HG02938 (cell line): ENCODE measurements around the gene GPR183.

ENCODE experiments used
- ATAC-seq: cut with Tn5 transposase; IDR thresholded peaks from one replicate; pipeline ENCODE4 v1.9.1; 2021; ENCODE audit warnings: mild to moderate bottlenecking, moderate library complexity; ENCODE audit not compliant: unreplicated experiment

The GPR183 gene

GRCh38 chr13:99313501-99313900 is 6.3 kb upstream of the GPR183 start:
- no peak for ATAC-seq

DNA sequence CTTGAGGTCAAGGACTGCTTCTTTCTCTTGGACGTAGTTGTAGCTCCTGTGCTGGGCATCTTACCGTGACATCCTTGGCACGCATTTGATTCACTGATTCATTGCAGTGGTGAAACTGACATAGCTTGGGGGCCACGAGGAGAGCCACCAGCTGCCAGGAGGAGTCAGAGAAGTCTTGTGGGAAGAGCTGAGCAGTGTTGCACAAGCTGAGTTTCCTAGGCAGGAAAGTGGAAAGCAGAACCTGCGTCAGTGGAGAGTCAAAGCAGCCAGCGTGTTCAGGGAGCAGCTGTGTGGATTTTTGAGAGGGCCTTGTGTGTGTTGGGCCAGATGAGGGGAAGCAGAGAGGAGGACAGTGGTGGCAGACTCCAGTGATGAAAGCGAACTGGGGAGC is 5.3 kb upstream of the GPR183 start:
- ATAC-seq = no peak

DNA sequence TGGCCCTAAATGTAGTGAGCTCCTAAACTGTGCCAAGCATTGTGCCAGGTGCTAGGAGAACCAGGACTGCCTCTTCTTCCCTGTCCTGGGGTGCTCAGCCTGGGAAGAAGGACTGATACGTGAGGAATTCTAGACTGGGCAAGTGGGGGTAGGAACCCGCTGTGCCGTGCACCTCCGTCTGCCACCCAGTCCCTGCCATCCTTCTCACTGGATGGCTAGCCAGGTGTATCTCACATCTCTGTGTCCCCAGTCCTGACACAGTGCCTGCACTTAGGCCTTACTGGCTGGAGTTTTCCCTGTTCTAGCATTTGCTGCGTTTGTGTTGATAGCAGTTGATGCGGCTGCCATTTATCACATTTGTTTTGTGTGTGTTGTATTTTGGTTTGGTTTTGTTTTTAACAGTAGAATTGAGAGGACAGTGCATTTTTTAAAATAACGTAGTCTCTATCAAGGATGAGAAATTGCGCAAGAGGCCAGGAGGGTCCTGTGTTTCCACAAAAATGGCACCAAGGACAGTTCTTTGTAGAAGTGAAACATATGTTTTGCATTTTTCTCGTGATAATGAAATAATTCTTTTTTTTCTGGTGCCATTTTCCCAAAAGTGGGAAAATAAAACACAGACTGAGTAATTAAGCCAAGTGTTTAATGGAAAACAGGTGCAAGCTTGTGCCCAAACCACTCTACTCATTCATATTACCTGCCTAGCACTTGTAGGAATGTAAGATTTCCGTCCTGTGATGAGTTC is 4.7 kb upstream of the GPR183 start:
- ATAC-seq = no peak

DNA sequence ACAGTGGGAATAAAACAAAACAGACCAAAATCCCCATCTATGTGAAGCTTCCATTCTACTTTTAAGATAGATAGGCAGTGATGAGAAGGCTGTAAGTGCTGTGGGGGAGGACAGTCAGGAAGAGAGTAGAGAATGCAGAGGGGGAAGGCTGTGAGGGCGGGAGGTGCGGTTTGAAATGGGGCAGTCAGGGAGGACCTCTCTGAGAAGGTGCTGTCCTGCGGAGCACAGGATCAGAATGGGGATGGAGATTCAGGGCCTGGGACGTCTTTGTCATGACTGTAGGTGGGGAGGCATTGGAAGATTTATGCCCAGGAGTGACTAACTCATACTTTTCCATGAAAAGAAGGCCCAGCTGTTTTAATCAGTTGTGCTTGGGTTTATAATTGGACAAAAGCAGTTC is 3.9 kb upstream of the GPR183 start:
- no peak for ATAC-seq

GRCh38 chr13:99310382-99311031 is 3.3 kb upstream of the GPR183 start:
- ATAC-seq = peak; percentile 42

- ATAC-seq = no peak
Observed at GRCh38 chr13:99308471-99309087, 1.4 kb upstream of the GPR183 start.

DNA sequence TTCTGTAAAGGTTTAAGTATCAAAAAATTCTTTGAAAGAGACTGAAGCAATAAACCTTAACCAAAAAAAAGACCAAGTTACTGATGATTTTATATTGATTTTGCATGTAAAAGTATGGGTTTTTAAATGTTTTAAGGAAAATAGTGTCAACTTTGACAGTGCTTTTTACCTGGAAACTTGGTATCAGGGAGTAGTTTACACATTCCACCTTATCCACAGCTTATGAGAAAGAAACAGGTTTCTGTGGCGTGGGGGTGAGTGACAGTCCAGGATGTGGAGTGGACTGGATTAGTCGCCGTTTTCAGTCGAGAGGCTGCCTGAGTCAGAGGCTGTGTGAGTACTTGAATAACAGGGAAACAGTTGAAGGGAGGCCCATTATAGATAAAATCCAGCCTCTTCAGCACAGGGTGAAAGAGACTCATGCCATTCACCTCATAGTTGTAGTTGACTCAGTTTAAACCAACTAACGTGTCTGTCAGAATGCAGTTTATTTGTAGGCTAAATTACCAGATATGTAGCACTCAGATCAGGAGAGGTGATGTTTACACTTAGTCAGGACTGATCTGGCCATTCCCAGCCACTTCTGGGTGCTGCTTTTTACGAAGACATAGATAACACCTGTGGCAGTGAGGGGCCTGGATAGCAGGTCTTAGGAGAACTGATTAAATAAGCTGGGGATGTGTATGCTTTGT is 595 bp upstream of the GPR183 start:
- ATAC-seq = peak; percentile 41

DNA sequence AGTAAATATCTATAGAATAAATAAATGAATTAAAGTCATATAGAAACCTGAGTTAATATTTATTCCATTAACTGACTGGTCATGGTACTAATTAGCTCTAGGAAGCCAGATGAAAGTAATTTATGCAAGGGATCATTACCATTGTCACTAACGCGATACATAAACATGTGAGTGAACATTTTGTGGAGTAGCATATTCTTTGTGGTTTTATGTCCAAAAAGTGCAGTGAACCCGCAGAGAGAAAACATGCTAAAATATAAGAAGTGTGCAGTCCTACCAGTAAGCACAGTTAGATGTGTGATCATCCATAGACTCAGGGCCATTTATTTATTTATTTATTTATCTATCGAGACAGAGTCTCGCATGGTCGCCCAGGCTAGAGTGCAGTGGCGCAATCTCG is 1.6 kb downstream of the GPR183 start:
- no peak for ATAC-seq

- no peak for ATAC-seq
Observed at GRCh38 chr13:99305158-99305557, 2.0 kb downstream of the GPR183 start.

DNA sequence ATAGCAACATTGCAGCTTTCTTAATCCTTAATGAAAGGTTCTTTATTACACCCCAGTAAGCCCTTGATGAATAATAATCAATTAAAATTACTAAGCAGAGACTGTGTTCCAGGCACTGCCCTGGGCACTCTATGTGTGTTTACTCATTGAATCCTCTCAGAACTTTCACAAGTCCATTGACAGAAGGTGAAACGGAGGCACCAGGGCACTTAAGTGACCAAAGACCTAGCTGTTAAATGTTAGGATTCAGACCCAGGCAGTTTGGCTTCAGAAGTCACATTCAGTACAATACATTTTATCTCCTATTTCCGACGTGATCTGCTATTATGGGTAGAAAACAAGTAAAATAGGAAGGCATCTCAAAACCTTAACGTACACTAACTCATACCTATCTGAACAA is 2.7 kb downstream of the GPR183 start:
- ATAC-seq = no peak

GRCh38 chr13:99303863-99304521 is 3.2 kb downstream of the GPR183 start:
- no peak for ATAC-seq

DNA sequence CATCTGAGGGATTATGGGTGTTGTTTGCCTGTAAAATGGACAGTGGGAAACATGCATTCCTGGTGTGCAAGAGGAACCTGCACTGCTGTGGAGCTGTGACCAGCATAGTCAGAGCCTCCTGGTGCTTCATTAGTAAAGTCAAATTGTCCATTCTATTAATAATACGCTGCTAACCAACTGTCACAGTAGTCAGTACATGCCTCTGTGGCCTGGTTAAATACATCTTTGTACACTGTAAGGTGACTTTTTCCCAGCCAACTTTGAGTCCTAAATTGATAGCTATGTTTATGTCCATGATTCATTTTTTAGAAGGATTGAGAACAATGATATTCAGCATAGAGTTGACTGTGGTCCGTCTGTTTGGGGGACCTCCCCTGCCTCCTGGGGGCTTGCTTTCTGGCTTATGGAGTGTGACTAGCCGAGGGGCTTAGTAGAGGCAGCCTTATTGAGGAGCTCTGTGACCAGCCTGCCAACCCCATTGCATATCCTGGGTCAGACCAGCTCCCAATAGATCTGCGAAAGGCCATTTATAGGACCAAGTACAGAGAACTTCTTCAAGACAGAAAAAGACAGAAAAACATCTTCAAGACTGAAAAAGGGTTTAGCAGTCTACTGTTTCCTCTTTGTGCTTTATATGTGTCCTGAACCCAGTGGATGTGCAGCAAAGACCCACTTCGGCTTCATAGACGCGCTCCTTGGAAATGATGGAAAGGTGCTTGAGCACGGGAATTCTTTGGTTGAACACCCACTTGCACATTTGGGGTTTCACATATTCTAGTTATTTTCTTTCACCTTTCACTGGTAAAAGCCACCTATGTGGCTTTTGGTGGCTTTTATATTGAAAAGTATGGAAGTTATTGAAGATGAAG is 4.3 kb downstream of the GPR183 start:
- ATAC-seq = no peak

DNA sequence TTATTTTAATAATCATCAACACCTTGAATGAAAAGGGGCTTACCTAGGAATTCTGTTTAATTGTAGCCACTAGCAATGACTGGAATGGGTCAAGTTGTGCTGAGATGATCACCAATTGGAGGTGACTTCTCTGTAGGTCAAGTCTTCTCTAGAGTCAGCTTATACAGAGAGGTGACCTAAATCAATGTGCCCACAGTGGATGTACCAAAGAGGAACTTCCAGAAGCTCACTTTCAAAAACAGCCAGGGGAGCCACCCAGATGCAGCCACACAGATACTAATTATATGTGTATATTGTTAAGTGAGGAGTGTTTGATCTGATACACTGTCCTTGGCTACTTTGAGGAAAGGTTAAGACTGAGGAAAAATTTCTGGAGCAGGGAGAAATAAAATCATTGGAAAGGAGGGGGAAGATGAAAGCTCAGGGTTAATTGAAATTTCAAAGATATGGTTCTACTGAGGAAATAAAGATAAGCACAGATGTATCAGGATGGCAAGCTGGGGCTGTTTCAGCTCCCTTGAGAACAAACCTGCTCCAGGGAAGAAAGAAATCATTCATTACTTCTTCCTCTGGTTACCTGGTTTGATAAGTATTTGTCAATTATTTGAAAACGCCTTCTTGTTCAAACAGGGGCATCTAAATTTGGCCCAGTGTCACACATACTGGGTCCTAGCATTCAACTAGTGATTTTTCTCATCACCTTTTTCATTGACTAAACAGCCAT is 5.1 kb downstream of the GPR183 start:
- ATAC-seq = no peak

GRCh38 chr13:99301056-99301838 is 6.0 kb downstream of the GPR183 start:
- ATAC-seq = no peak

GRCh38 chr13:99299920-99300341 is 7.3 kb downstream of the GPR183 start:
- no peak for ATAC-seq

- ATAC-seq = no peak
Observed at GRCh38 chr13:99299256-99299919, 7.8 kb downstream of the GPR183 start.

DNA sequence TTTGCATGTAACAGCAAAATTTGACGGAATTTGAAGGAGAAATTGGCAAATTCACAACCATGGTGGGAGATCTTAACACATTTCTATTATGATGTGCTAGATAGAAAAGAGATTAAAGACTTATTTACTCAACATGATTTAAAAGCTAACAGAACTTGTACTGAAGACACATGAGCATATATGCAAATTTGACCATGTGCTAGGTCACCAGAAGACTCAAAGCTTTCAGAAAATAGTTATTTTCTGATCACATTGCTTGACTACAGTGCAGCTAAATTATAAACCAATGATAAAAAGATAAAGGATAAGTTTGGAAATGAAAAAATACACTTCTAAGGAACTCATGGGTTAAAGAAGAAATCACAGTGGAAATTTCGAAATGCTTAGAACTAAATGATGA is 9.1 kb downstream of the GPR183 start:
- no peak for ATAC-seq

DNA sequence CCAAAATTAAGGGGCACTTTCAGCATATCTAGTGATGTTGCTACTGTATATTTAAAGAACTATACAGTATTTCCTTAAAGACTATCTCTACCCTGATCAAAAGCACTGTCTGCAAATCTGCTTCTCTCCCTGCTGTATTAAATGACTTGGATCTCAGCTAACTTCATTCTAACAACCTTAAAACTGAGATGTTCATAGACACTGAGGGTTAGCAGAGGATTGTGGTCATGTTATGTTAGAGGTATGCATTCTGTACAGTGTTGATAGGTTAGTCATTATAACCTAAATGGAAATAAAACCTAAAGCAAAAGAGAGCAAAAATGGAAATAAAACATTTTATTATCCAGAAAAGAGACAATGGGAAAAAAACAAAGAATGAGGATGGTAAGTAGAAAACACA is 9.9 kb downstream of the GPR183 start:
- ATAC-seq = no peak
